HG02981 (cell line): ENCODE measurements around the gene ZEB1.
"Not testable (repeated sequence)": the region's sequence is repeated elsewhere in the genome, so short reads cannot be mapped to it uniquely, and the experiment has no call there.

Experiments used
- ATAC-seq: cut with Tn5 transposase; IDR thresholded peaks from one replicate; pipeline ENCODE4 v1.9.1; 2021; ENCODE audit warnings: mild to moderate bottlenecking, moderate library complexity; ENCODE audit not compliant: unreplicated experiment

ZEB1 gene

DNA sequence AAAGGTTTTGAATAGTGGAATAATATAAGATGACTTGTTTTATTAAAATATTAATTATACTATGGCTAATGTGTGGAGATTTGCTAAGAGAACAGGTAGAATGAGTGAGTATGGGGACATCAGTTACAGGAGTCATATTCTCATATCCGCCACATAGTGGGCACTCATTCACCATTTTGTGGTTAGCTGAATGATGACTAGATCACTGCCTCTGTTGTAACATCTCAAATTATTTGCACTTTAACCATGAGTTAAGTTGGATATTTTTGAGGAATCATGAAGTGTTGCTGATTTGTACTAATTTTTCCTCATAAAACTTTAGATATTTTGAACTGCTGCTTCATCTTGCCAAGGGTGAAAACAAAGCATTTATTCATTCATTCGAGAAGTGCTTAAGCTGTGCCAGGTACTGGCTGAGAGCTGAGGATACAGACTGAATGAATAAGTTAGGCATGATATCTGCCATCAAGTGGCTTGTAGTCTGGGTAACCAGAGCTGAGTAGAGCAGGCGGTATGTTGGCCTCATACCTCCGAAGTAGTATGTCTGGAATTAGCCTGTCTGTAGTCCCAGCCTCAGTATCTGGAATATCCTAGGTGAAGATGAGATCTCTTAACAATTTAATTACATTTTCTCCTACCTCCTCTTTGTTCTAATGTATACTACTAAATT lies 100.5 kb downstream of the ZEB1 start:
- no peak for ATAC-seq

DNA sequence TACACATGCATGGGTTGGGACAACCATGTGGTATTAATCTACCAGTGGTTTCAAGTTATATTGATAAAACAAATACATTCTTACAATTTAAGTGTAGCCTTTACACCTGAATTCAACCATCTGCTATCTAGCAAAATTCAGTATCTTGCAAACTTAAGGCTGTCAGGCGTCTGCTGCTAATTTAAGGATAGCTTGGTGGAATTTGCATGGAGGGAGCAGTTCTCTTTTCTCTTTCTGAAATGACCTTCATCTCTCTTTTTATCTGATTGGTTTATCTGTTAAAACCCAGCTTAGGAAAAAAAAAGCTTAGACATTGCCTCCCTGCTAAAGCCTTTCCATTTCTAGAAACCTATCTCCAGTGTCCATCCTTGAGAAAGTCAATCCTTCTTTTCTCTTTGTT lies 102.3 kb downstream of the ZEB1 start:
- ATAC-seq = no peak

DNA sequence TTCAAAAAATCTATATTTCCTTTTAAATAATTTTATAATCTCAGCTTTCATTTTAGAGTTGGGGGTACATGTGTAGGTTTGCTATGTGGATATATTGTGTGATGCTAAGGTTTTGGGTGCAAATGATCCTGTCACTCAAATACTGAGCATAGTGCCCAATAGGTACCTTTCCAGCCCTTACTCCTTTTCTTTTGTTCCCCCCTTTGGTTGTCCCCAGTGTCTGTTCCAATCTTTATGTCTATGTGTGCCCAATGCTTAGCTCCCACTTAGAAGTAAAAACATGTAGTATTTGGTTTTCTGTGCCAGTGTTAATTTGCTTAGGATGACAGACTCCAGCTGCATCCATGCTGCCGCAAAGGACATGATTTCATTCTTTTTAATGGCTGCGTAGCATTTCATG lies 103.6 kb downstream of the ZEB1 start:
- no peak for ATAC-seq

DNA sequence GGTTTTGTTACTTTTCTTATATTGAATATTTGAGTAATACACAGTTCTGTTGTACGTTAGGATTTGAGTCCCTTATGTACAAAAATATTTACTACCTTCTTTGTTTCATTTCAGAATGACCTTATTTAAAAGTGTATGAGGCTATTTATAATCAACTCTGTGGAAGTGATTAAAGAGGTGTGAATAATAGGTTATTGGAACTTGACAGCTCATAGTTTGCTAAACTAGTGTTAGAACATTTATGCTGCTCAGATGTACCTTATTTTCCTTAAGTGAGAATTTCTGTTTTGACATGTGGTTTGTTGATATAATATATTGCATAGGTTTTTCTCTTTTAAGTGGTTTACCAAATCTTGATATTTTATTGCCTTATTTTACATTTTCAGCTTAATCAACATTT lies 105.5 kb downstream of the ZEB1 start:
- no peak for ATAC-seq

GRCh38 chr10:31426401-31426800 lies 107.4 kb downstream of the ZEB1 start:
- no peak for ATAC-seq

DNA sequence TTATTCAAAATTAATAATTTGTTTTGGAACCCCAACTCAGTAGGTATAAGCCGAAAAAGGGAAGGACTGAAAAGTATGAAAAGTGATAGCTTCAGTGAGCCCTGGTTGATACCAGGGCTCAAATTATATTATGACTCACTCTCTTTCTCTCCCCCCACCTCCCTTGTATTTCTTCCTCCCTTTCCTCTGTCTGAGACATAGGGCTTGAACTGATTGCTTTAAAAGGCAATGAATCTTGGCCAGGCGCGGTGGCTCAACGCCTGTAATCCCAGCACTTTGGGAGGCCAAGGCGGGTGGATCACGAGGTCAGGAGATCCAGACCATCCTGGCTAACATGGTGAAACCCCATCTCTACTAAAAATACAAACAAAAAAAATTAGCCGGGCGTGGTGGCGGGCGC lies 108.3 kb downstream of the ZEB1 start:
- ATAC-seq = not testable (repeated sequence)

GRCh38 chr10:31428499-31428898 lies 109.5 kb downstream of the ZEB1 start:
- ATAC-seq = not testable (repeated sequence)

DNA sequence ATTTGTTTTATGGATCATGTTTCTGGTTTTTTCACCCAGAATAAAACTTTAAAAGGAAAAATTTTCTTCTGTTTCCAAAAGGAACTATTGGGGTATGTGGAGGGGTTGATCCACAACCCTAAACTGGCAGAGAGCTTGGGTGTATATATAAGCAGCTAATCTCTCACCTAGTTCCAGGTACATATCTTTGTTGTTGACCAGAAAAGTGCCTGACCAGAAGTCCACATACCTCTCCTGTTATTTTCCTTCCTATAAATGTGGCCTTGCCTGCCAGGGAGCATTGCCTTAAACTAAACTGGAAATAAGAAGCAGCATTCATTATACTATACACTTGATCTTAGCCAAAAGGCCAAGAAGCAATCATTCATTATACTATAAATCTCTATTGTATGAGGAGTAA lies 112.0 kb downstream of the ZEB1 start:
- no peak for ATAC-seq

- no peak for ATAC-seq
Measured at GRCh38 chr10:31437959-31438358, 118.9 kb downstream of the ZEB1 start.

DNA sequence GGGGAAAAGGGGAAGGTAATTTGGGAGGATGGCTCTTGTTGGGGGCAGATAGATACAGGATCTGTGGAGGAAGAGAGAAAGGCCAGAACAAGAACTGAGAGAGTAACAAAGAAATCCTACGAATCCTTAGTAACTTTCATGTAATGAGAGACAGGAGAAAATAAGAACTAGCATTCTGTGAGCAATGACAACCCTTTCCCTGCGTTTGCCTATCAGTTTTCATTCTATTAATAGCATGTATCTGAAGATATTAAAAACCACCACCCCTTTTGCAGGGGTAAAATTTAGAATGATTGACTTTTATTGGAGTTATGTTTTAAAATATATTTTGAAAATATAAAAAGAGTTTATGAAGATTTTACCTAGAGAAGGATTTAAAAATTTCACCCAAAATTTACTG lies 132.8 kb downstream of the ZEB1 start:
- ATAC-seq = no peak

DNA sequence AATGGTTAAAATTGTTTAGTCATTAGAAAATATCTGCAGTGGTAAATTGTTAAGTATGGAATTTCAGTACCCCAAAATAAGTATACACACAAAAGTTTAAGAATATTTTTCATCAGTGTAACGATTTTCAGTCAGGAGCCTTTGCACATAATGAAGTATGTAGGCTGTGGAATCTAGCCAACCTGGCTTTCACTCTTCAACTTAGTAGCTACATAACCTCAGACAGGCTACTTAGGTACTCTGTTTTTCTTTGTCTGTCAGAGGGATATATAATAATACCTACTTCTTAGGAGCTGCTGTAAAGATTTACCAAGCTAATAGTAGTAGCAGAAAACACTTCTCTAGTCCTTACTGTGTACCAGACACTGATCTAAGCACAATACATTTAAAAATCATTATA lies 137.5 kb downstream of the ZEB1 start:
- no peak for ATAC-seq

DNA sequence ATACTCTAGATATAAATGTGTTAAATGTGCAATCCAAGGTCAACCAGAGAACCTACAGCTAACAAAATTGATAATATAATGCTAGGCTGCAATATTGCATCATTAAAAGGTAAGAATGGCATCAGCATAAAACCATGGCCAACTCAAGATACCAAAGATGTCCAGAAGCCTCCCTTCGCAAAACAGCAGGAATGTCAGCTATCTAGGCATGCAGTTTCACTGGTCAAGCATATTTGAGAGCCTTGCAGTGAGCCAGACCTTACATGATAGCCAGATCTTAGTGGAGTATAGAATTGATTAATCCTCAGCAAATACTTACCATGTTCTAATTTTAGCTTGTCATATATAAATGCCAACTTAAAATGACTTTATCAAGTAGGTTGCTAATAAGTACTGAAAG lies 138.8 kb downstream of the ZEB1 start:
- ATAC-seq = no peak

GRCh38 chr10:31458974-31459373 lies 140.0 kb downstream of the ZEB1 start:
- no peak for ATAC-seq

- ATAC-seq = no peak
Measured at GRCh38 chr10:31460242-31460641, 141.2 kb downstream of the ZEB1 start.

DNA sequence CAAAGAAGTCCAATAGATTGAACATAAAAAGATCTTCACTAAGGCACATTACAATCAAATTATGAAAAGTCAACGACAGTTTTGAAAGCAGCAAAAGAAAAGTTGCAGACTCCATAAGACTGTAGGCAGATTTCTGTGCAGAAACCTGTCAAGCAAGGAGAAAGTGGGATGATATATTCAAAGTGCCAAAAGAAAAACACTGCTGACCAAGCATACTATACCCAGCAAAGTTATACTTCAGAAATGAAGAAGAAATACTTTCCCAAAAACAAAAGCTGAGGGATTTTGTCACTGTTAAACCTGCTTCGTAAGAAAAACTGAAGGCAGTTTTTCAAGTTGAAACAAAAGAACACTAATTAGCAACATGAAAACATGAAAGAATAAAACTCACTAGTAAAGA lies 145.5 kb downstream of the ZEB1 start:
- ATAC-seq = no peak

- no peak for ATAC-seq
Measured at GRCh38 chr10:31466313-31466712, 147.3 kb downstream of the ZEB1 start.

DNA sequence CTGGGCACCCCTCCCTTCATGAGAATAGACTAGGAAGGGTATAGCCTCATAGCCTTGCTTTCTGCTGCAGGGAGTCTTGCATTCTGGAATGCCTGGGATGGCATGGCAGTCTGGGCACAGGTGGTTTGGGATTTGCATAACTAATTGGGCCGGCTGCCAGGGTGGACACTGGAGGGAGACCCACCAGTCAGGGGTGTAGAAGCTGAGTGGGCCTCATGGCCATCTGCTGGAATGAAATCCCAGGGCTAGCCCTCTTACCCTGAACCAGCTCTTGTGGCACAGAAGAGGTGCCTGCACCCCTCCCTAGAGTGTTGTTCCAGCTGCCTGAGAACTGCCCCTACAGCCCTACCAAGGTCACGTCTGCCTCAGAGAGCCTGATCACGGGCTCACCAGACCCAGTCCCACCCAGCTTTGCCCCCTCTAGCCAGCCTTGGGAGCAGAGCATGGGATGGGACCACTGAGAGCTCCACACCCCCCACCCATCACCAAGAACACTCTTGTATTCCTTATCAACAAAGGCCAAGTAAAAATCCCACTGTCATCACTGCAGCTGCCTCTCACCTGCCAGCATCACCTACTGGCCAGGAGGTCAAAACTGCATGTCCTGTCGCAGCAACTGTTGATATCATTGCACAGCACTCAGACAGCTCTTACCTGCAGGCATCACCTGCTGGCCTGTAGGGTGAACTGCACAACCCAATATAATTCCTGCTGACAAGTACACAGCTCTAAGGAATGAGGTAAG lies 148.9 kb downstream of the ZEB1 start:
- no peak for ATAC-seq

DNA sequence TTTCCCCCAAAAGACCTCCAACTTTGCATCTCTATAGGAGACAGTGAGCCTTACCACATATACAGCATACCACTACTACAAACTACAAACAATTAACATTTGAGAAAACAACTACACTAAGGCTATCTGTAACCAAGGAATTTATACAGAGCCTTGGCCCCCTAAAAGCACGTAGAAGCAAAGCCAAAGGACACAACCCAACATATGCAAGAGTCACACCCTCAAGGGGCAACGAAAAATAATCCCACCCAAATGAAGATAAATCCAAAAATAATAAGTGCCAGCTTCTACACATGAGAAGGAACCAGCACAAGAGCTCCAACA lies 149.5 kb downstream of the ZEB1 start:
- no peak for ATAC-seq

DNA sequence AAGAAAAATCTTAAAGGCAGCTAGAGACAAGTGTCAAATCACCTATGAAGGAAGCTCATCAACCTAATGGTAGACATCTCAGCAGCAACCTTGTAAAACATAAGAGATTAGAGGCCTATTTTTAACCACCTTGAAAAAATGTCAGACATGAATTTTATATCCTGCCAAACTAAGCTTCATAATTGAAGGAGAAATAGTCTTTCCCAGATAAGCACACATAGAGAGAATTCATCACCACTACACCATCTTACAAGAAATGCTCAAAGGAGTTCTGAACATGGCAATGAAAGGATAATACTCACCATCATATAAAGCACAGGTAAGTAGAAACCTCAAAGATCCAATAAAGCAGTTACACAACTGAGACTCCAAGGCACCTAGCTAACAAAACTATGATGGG lies 156.5 kb downstream of the ZEB1 start:
- ATAC-seq = no peak

DNA sequence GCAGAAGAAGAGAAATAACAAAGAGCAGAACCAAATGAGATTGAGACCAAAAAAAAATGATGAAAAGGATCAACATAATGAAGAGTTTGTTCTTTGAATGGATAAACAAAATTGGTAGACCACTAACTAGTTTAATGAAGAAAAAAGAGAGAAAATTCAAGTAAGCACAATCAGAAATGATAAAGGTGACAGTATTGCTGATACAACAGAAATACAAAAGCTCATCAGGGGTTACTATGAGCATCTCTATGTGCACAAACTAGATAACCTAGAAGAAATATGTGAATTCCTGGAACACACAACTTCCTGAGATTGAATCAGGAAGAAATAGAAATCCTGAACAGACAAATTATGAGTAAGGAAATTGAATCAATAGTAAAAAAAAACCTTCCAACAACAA lies 157.1 kb downstream of the ZEB1 start:
- ATAC-seq = no peak

GRCh38 chr10:31477584-31477983 lies 158.6 kb downstream of the ZEB1 start:
- no peak for ATAC-seq

DNA sequence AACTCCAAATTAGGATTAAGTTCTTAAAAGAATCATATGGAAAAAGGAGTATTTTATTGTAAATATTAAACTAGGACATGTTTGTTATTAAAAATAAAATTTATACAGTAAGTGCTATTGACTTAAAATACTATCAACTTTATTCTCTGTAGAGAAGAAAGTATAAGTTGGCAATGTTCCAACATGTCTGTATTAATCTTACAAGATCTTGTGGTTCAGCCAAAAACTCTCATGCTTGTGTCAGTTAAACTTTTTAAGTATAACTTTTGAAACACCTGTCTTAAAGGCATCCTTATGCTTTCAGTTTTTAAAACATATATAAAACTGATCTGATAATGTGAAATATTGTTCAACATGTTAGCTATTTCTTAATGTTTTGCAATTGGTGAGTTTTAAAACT lies 160.7 kb downstream of the ZEB1 start:
- no peak for ATAC-seq

DNA sequence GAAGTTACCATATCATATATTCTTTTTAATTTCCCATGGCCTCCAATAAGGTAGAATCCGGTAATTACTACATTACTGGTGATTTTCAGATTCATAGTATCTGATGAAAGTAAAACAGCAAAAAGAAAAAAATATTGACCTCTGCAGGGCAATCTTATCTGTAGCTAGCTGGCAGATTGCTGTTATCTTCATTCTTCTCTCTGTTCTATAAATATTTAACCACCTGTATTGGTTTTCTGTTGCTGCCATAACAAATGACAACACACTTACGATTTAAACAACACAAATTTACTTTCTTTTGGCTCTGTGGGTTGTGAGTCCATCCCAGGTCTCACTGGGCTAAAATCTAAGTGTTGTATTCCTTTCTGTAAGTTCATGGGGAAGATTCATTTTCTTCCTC lies 164.5 kb downstream of the ZEB1 start:
- no peak for ATAC-seq
